HL-60 (cell line): ENCODE results near the gene RNF130.

ENCODE experiments used
- DNase-seq, 2 experiments: peaks; one replicate each; pipeline ENCODE4 v3.0.0-alpha.2; 2010 to 2020; ENCODE audit warnings: low read depth in 1 of 2, low spot score in 1 of 2
- H3K27ac ChIP-seq: fragments of 250-450 bp; sonication (Bioruptor Pico); replicated peaks from 2 replicates; pipeline ENCODE4 v1.5.1; 2020; ENCODE audit warnings: mild to moderate bottlenecking, moderate library complexity
- H3K27me3 ChIP-seq: fragments of 250-450 bp; sonication (Bioruptor Pico); 2 replicates; pipeline ENCODE4 v1.5.1; 2021; ENCODE audit warnings: mild to moderate bottlenecking, moderate library complexity; ENCODE audit not compliant: insufficient read depth, poor library complexity, severe bottlenecking
- H3K4me3 ChIP-seq: replicated peaks from 2 replicates; pipeline ENCODE4 v1.5.1; 2011; ENCODE audit warnings: mild to moderate bottlenecking, control low read depth, low read length; ENCODE audit not compliant: insufficient read depth
- GABPA ChIP-seq: IDR thresholded peaks from 2 replicates; pipeline ENCODE4 v1.6.1; 2012; ENCODE audit warnings: low read depth
- POLR2AphosphoS5 ChIP-seq: IDR thresholded peaks from 2 replicates; pipeline ENCODE4 v1.6.1; 2012; ENCODE audit warnings: low read depth
- SPI1 ChIP-seq: IDR thresholded peaks from 2 replicates; pipeline ENCODE4 v1.6.1; 2012; ENCODE audit warnings: low read depth, mild to moderate bottlenecking, borderline replicate concordance
- TF ChIP-seq, protein P1 (sequence below): IDR thresholded peaks from one replicate; pipeline ENCODE4 v1.5.1; 2011; ENCODE audit warnings: low read length, control low read depth, inconsistent platforms; ENCODE audit not compliant: insufficient read depth
- TF ChIP-seq, protein P2 (sequence below): IDR thresholded peaks from 2 replicates; pipeline ENCODE4 v1.6.1; 2012; ENCODE audit warnings: low read depth; ENCODE audit not compliant: insufficient replicate concordance

The RNF130 gene

DNA sequence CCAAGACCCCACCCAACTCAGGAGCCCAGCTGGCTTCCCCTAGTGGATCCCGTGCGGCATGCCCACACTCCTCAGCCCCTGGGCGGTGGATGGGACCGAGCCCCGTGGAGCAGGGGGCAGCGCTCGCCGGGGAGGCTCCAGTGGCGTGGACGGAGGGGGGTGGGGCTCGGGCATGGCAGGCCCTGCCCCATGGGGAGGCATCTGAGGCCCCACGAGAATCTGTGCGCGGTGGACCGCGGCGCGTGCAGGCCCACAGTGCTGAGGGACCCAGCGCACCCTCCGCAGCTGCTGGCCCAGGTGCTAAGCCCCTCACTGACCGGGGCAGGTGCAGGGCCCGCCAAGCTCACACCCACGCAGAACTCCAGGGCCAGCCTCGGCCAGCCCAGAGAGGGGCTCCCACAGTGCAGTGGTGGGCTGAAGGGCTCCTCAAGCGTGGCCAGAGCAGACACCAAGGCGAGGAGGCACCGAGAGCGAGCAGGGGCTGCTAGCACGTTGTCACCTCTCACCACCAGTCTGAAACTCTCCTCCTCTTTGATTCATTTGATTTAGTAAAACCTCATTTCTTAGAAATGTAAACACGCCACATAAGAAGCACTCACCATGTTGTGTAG is 25.6 kb downstream of the RNF130 start:
- DNase-seq = no peak
- H3K27ac ChIP-seq = no peak overlapping the region
- TF ChIP-seq, protein P1, sequence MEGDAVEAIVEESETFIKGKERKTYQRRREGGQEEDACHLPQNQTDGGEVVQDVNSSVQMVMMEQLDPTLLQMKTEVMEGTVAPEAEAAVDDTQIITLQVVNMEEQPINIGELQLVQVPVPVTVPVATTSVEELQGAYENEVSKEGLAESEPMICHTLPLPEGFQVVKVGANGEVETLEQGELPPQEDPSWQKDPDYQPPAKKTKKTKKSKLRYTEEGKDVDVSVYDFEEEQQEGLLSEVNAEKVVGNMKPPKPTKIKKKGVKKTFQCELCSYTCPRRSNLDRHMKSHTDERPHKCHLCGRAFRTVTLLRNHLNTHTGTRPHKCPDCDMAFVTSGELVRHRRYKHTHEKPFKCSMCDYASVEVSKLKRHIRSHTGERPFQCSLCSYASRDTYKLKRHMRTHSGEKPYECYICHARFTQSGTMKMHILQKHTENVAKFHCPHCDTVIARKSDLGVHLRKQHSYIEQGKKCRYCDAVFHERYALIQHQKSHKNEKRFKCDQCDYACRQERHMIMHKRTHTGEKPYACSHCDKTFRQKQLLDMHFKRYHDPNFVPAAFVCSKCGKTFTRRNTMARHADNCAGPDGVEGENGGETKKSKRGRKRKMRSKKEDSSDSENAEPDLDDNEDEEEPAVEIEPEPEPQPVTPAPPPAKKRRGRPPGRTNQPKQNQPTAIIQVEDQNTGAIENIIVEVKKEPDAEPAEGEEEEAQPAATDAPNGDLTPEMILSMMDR = no peak
- TF ChIP-seq, protein P2, sequence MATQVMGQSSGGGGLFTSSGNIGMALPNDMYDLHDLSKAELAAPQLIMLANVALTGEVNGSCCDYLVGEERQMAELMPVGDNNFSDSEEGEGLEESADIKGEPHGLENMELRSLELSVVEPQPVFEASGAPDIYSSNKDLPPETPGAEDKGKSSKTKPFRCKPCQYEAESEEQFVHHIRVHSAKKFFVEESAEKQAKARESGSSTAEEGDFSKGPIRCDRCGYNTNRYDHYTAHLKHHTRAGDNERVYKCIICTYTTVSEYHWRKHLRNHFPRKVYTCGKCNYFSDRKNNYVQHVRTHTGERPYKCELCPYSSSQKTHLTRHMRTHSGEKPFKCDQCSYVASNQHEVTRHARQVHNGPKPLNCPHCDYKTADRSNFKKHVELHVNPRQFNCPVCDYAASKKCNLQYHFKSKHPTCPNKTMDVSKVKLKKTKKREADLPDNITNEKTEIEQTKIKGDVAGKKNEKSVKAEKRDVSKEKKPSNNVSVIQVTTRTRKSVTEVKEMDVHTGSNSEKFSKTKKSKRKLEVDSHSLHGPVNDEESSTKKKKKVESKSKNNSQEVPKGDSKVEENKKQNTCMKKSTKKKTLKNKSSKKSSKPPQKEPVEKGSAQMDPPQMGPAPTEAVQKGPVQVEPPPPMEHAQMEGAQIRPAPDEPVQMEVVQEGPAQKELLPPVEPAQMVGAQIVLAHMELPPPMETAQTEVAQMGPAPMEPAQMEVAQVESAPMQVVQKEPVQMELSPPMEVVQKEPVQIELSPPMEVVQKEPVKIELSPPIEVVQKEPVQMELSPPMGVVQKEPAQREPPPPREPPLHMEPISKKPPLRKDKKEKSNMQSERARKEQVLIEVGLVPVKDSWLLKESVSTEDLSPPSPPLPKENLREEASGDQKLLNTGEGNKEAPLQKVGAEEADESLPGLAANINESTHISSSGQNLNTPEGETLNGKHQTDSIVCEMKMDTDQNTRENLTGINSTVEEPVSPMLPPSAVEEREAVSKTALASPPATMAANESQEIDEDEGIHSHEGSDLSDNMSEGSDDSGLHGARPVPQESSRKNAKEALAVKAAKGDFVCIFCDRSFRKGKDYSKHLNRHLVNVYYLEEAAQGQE = no peak
- TF ChIP-seq SPI1 (no peak), GABPA (no peak)
- H3K27me3 ChIP-seq = no peaks in the 10 kb centered on the region
- H3K4me3 ChIP-seq = no peak overlapping the region

DNA sequence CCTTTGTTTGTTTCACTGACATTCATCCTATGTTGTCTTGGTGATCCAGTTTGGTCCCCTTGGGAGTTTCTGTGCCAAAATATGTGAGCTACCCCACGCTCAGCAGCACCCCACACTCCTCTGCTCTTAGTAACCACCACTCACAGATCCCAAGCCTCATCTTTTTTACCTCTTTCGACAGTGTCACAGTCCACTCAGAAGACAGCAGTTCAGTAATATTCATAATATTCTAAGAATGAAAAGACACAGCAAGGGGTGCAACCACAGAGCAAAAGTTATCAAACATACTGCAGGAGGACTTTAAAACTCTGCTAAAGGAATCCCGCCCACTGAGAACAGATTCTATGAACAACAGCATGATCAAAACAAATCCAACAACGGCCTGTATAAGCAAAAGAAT is 28.2 kb downstream of the RNF130 start:
- Histone ChIP-seq H3K27ac (no peak overlapping the region), H3K27me3 (no peaks in the 10 kb centered on the region), H3K4me3 (no peak overlapping the region)
- no peak for DNase-seq
- TF ChIP-seq SPI1 (no peak), GABPA (no peak)
- TF ChIP-seq, protein P2 = no peak
- TF ChIP-seq, protein P1 = no peak

DNA sequence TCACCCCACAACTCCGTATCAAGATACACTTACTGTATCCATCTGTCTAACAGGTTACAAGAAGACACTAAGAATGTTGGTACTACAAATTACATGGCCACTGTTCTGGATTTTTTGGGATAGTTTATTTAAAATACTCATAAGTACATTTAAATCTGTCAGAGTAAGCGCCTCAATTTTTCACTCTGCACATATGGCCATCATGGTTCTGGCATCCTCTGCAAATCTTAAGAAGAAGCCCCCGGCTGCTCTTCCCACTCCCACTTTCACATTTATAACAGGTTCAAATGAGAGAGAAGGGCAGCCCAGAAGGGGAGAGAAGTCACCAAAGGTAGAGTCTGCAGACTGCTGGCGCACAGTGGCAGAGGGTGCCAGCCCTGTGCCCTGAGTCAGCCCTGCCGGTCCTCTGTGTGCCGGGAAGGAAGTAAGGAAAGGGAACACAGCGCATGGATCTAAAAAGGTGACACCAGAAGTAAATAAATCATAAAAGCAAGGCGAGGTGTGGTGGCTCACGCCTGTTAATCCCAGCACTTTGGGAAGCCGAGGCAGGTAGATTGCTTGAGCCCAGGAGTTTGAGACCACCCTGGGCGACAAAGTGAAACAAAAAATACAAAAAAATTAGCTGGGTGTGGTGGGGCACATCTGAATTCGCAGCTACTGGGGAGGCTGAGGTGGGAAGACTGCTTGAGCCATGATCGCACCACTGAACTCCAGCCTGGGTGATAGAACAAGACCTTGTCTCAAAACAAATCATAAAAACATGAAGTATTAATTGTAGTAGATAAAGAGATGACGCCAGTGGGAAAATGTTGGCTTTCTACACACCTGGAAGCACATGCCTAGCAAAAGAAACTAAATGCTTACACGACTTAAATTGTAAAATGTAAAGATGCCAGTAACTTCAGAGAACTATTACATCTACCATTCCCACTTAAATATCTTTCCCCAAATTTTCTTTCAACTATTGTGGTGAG is 30.0 kb downstream of the RNF130 start:
- TF ChIP-seq, protein P2 = no peak
- TF ChIP-seq SPI1 = no peak
- no peak for TF ChIP-seq POLR2AphosphoS5
- TF ChIP-seq GABPA = no peak
- TF ChIP-seq, protein P1 = no peak
- Histone ChIP-seq H3K4me3 (no peak overlapping the region), H3K27ac (no peak overlapping the region), H3K27me3 (no peaks in the 10 kb centered on the region)
- DNase-seq = no peak
